ENCODE measurements around the gene MAP2K6. TPM values are rescaled to one million over a fixed set of nuclear protein-coding genes. Genes with fewer than 3 reads are reported as not detected.

The MAP2K6 gene
- total and polyA plus RNA-seq, 2 experiments from 2014 or later, result 3.3 to 13.2 TPM

DNA sequence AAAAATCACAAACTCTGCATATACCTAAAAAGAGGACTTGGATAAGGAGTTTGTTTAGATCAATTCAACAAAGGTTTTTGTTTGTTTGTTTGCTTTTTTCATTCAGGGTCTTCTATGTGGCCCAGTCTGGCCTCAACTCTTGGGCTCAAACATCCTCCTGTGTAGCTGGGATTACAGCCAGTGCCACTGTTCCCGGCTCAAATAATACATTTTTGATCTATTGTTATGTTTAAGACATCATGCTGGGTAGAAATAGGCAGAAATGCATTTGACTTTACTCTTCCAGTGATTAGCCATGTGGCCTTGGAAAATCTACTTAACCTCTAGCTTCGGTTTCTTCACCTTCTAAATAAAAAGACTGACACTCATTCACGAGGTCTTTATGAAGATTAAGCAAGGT, 11.5 kb downstream of the MAP2K6 start:
- H3K9me2 ChIP-seq (replicated peaks; ENCODE audit: insufficient read depth), result no peaks in the 10 kb centered on the region
- H3K27ac ChIP-seq, result no peak overlapping the region
- H3K27me3 ChIP-seq, result no peaks in the 10 kb centered on the region
- H3K4me2 ChIP-seq, result no peak overlapping the region
- no peaks in the 10 kb centered on the region for H3K36me3 ChIP-seq (replicated peaks; ENCODE audit: insufficient read depth, low read depth)
- no peaks in the 10 kb centered on the region for H4K20me1 ChIP-seq (ENCODE audit: insufficient read depth, poor library complexity, severe bottlenecking)
- TF ChIP-seq, protein P1, sequence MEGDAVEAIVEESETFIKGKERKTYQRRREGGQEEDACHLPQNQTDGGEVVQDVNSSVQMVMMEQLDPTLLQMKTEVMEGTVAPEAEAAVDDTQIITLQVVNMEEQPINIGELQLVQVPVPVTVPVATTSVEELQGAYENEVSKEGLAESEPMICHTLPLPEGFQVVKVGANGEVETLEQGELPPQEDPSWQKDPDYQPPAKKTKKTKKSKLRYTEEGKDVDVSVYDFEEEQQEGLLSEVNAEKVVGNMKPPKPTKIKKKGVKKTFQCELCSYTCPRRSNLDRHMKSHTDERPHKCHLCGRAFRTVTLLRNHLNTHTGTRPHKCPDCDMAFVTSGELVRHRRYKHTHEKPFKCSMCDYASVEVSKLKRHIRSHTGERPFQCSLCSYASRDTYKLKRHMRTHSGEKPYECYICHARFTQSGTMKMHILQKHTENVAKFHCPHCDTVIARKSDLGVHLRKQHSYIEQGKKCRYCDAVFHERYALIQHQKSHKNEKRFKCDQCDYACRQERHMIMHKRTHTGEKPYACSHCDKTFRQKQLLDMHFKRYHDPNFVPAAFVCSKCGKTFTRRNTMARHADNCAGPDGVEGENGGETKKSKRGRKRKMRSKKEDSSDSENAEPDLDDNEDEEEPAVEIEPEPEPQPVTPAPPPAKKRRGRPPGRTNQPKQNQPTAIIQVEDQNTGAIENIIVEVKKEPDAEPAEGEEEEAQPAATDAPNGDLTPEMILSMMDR (IDR thresholded peaks at IDR 0.05; ENCODE audit: poor library complexity), result no peak
- no peak for TF ChIP-seq EZH2 (IDR thresholded peaks at IDR 0.05; ENCODE audit: borderline replicate concordance)
- no peak for TF ChIP-seq EZH2phosphoT487 (IDR thresholded peaks at IDR 0.05; ENCODE audit: low read depth, severe bottlenecking, unreplicated experiment)
- peaks cover 17% of the 10 kb centered on the region for H3K79me2 ChIP-seq
- DNase-seq (ENCODE audit: low spot score), result no peak
- H3K4me1 ChIP-seq (ENCODE audit: insufficient read depth), result no peaks in the 10 kb centered on the region
- no peak overlapping the region for H2AFZ ChIP-seq
- 65% methylated on average over 3 of the region's 3 CpGs for WGBS (ENCODE audit: low lambda C conversion rate, missing lambda C conversion rate)
- H3K4me3 ChIP-seq, result no peak overlapping the region
- H3K9me3 ChIP-seq (ENCODE audit: low read depth), result no peaks in the 10 kb centered on the region

DNA sequence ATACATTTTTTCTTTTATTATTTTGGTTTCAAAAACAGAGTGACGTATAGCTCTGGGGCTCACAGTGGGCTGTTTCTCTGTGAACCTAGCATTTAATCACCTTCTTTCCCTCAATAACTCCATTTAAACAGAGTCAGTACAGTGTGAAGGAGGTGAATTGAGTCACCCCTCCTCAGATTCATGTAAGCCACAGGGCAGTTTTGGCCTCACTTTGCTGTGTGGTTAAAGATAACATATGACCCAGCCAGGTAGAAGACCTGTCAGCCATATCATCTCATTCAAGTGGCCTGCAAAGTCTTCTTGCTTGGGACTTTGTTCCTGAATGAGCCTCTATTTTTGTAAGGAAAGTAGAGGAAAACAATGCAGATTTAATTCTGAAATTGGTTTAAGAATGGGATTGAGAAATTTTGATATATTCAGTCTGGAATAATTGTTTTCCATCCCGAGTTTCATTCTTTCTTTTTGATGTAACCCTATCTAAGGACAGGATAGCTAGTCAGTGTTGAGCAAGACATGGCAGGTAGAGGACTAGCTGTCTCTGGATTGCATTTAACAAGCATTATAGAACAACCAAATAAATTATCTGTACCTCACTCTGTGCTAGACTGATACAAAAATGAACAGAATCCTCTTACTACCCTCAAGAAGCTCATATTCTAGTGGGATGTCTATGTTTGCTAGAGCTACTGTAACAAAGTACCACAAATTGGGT, 13.1 kb downstream of the MAP2K6 start:
- H3K27ac ChIP-seq, result no peak overlapping the region
- H4K20me1 ChIP-seq (ENCODE audit: insufficient read depth, poor library complexity, severe bottlenecking), result no peaks in the 10 kb centered on the region
- H3K27me3 ChIP-seq, result no peaks in the 10 kb centered on the region
- no peaks in the 10 kb centered on the region for H3K9me2 ChIP-seq (replicated peaks; ENCODE audit: insufficient read depth)
- H3K36me3 ChIP-seq (replicated peaks; ENCODE audit: insufficient read depth, low read depth), result no peaks in the 10 kb centered on the region
- H3K4me1 ChIP-seq (ENCODE audit: insufficient read depth), result no peaks in the 10 kb centered on the region
- H3K9me3 ChIP-seq (ENCODE audit: low read depth), result no peaks in the 10 kb centered on the region
- H3K4me2 ChIP-seq, result no peak overlapping the region
- peaks cover 14% of the 10 kb centered on the region for H3K79me2 ChIP-seq
- DNase-seq (ENCODE audit: low spot score), result no peak
- WGBS (ENCODE audit: low lambda C conversion rate, missing lambda C conversion rate), result 95% methylated on average over 2 of the region's 2 CpGs
- H3K4me3 ChIP-seq, result no peak overlapping the region
- TF ChIP-seq EZH2phosphoT487 (IDR thresholded peaks at IDR 0.05; ENCODE audit: low read depth, severe bottlenecking, unreplicated experiment) (no peak), EZH2 (IDR thresholded peaks at IDR 0.05; ENCODE audit: borderline replicate concordance) (no peak)
- TF ChIP-seq, protein P1 (IDR thresholded peaks at IDR 0.05; ENCODE audit: poor library complexity), result no peak
- no peak overlapping the region for H2AFZ ChIP-seq

DNA sequence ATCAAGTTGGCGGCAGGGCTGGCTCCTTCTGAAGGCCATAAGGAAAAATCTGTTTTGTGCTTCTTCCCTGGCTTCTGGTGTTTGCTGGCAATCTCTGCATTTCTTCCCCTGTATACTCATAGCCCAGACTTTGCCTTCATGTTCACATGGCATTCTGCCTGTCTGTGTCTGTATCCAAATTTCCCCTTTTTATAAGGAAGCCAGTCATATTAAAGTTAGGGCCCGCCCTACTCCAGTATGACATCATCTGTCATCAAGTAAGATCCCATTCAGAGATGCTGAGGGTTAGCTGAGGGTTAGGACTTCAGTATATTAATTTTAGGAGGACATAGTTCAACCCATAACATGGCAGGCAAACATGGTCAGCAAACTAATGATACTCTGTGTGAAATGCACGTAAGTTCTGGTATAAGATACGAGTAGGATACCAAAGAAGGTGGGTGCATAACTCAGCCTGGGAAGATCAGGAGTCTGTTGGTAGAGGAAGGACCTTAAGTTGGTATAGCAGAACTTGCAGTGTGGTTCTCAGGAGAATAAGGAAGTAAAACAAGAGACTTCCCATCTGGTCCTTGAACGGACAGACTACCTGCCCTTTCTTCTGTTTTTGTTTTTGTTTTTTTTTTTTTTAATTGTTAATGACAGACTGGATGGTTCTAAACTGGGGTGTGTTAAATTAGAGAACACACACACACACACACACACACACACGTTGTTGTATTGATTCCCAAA, 13.9 kb downstream of the MAP2K6 start:
- 81% methylated on average over 6 of the region's 6 CpGs for WGBS (ENCODE audit: low lambda C conversion rate, missing lambda C conversion rate)
- no peak for DNase-seq (ENCODE audit: low spot score)
- Histone ChIP-seq H3K36me3 (replicated peaks; ENCODE audit: insufficient read depth, low read depth) (no peaks in the 10 kb centered on the region), H3K9me3 (ENCODE audit: low read depth) (no peaks in the 10 kb centered on the region), H3K27ac (no peak overlapping the region), H3K27me3 (no peaks in the 10 kb centered on the region), H3K4me1 (ENCODE audit: insufficient read depth) (no peaks in the 10 kb centered on the region), H3K79me2 (peaks cover 16% of the 10 kb centered on the region), H3K4me3 (no peak overlapping the region), H2AFZ (no peak overlapping the region), H4K20me1 (ENCODE audit: insufficient read depth, poor library complexity, severe bottlenecking) (no peaks in the 10 kb centered on the region), H3K9me2 (replicated peaks; ENCODE audit: insufficient read depth) (no peaks in the 10 kb centered on the region), H3K4me2 (no peak overlapping the region)
- TF ChIP-seq EZH2 (IDR thresholded peaks at IDR 0.05; ENCODE audit: borderline replicate concordance) (no peak), EZH2phosphoT487 (IDR thresholded peaks at IDR 0.05; ENCODE audit: low read depth, severe bottlenecking, unreplicated experiment) (no peak)
- TF ChIP-seq, protein P1 (IDR thresholded peaks at IDR 0.05; ENCODE audit: poor library complexity), result no peak

Measured in hepatocyte (in vitro differentiated cells).